Measurements from ENCODE around the gene CCR6. TPM values are rescaled to one million over a fixed set of nuclear protein-coding genes. Genes with fewer than 3 reads are reported as not detected.

CCR6 gene
- total and polyA plus RNA-seq, 2 experiments from 2014 or later: not detected

DNA sequence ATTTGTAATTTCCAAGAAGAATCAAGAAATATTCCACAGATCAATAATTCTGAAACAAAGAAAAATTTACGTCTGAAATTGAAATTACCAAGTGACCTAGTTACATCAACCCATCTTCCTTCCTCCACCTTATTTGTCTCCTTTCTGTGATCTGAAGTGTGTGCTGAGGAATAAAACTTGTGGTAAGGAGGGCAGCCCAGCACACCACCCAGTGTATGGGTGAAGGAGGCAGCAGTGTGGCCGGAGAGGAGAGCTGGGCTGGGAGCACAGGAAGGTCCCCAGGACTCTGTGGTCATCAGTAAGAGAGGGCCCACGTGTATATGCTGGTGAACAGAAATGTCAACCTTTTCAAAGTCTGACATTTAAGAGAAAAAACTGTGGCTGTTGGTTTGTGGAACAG, 11.3 kb upstream of the CCR6 start:
- Histone ChIP-seq H3K79me2 (ENCODE audit: insufficient read depth) (no peaks in the 10 kb centered on the region), H4K20me1 (ENCODE audit: insufficient read depth) (no peaks in the 10 kb centered on the region), H3K27ac (no peak overlapping the region), H3K36me3 (ENCODE audit: low read depth) (no peaks in the 10 kb centered on the region), H3K4me3 (no peak overlapping the region), H3K27me3 (replicated peaks; ENCODE audit: insufficient read depth) (no peaks in the 10 kb centered on the region), H3K9me3 (ENCODE audit: low read depth) (no peaks in the 10 kb centered on the region), H3K9ac (no peak overlapping the region), H3F3A (ENCODE audit: insufficient read depth) (no peaks in the 10 kb centered on the region), H3K9me2 (ENCODE audit: insufficient read depth) (no peaks in the 10 kb centered on the region), H3K4me2 (ENCODE audit: unreplicated experiment) (no peak overlapping the region), H3K4me1 (ENCODE audit: insufficient read depth) (no peaks in the 10 kb centered on the region), H2AFZ (no peak overlapping the region)
- WGBS, 2 experiments (ENCODE audit: low coverage in 1 of 2, low lambda C conversion rate in 2 of 2, missing lambda C conversion rate in 2 of 2): 18 to 22% methylated on average over 3 of the region's 3 CpGs
- in situ Hi-C loops (cut with MboI): no loop called here
- DNase-seq: no peak
- TF ChIP-seq EZH2 (IDR thresholded peaks at IDR 0.05; ENCODE audit: insufficient read depth, poor library complexity, severe bottlenecking) (no peak), EZH2phosphoT487 (IDR thresholded peaks at IDR 0.05; ENCODE audit: insufficient read depth, low read depth) (no peak)

DNA sequence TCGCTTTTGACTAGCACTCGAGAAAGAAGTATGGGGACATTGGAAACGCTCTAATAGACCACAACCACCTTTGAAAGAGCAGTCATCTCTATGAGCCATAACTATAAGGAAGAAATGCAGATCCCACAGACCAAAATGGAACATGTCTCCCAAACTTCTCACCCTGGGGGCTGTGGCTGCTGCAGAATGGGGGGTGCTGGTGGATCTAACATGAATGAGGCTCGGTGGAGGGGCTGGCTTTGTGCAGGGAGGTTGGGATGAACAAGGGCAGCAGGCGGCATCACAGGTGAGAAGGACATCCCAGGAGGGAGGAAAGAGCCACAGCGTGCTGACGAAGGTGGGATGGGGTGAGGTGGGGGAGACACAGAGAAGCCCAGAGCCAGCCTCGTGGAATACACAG, 10.5 kb upstream of the CCR6 start:
- no peaks in the 10 kb centered on the region for H3K4me1 ChIP-seq (ENCODE audit: insufficient read depth)
- no peak overlapping the region for H2AFZ ChIP-seq
- H3K9me3 ChIP-seq (ENCODE audit: low read depth): no peaks in the 10 kb centered on the region
- 17 to 29% methylated on average over 8 of the region's 8 CpGs for WGBS, 2 experiments (ENCODE audit: low coverage in 1 of 2, low lambda C conversion rate in 2 of 2, missing lambda C conversion rate in 2 of 2)
- H3K27me3 ChIP-seq (replicated peaks; ENCODE audit: insufficient read depth): no peaks in the 10 kb centered on the region
- H3F3A ChIP-seq (ENCODE audit: insufficient read depth): no peaks in the 10 kb centered on the region
- no peaks in the 10 kb centered on the region for H3K79me2 ChIP-seq (ENCODE audit: insufficient read depth)
- no peaks in the 10 kb centered on the region for H3K9me2 ChIP-seq (ENCODE audit: insufficient read depth)
- no peak overlapping the region for H3K4me2 ChIP-seq (ENCODE audit: unreplicated experiment)
- H3K27ac ChIP-seq: no peak overlapping the region
- in situ Hi-C loops (cut with MboI): no loop called here
- H4K20me1 ChIP-seq (ENCODE audit: insufficient read depth): no peaks in the 10 kb centered on the region
- TF ChIP-seq EZH2 (IDR thresholded peaks at IDR 0.05; ENCODE audit: insufficient read depth, poor library complexity, severe bottlenecking) (no peak), EZH2phosphoT487 (IDR thresholded peaks at IDR 0.05; ENCODE audit: insufficient read depth, low read depth) (no peak)
- DNase-seq: no peak
- H3K9ac ChIP-seq: no peak overlapping the region
- no peak overlapping the region for H3K4me3 ChIP-seq
- no peaks in the 10 kb centered on the region for H3K36me3 ChIP-seq (ENCODE audit: low read depth)

DNA sequence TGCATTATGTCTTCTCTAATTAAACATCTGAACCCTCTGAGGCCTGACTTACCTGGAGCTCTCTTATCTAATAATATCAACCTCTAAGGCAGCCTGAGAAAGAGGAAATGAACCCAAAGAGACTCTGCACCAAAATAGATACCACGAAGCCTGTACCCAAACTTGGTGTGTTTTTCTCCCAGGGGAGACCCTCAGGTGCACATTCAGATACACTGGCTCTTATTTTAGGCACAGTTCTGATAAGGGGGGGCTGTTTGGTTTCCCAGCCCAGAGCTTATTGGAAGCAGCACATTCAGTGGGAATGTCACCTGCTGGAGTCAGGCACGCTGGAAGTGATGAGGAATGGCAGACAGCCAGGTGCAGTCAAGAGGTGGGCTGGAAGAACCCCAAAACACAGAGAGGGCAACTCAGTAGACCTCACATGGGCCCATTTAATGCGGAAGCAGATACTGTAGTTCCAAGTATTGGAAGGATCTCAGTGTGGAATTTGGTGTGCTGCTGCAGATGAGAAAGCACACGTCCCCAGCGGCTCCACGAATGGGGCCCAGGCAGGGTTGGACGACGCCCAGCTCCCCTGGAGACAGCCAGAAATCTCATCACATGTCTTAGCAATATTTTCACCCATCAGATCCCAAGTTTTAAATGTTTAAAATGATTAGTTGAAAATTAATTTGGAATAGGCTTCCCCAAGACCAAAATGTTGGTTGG, 9.7 kb upstream of the CCR6 start:
- Histone ChIP-seq H3F3A (ENCODE audit: insufficient read depth) (no peaks in the 10 kb centered on the region), H3K27ac (no peak overlapping the region), H3K4me2 (ENCODE audit: unreplicated experiment) (no peak overlapping the region), H3K79me2 (ENCODE audit: insufficient read depth) (no peaks in the 10 kb centered on the region), H3K4me3 (no peak overlapping the region), H4K20me1 (ENCODE audit: insufficient read depth) (no peaks in the 10 kb centered on the region), H3K9ac (no peak overlapping the region), H3K9me3 (ENCODE audit: low read depth) (no peaks in the 10 kb centered on the region), H3K9me2 (ENCODE audit: insufficient read depth) (no peaks in the 10 kb centered on the region), H2AFZ (no peak overlapping the region), H3K27me3 (replicated peaks; ENCODE audit: insufficient read depth) (no peaks in the 10 kb centered on the region), H3K36me3 (ENCODE audit: low read depth) (no peaks in the 10 kb centered on the region), H3K4me1 (ENCODE audit: insufficient read depth) (no peaks in the 10 kb centered on the region)
- in situ Hi-C loops (cut with MboI): no loop called here
- no peak for DNase-seq
- 17 to 19% methylated on average over 8 of the region's 8 CpGs for WGBS, 2 experiments (ENCODE audit: low coverage in 1 of 2, low lambda C conversion rate in 2 of 2, missing lambda C conversion rate in 2 of 2)
- TF ChIP-seq EZH2 (IDR thresholded peaks at IDR 0.05; ENCODE audit: insufficient read depth, poor library complexity, severe bottlenecking) (no peak), EZH2phosphoT487 (IDR thresholded peaks at IDR 0.05; ENCODE audit: insufficient read depth, low read depth) (no peak)

GRCh38 chr6:167113935-167114910, 8.7 kb upstream of the CCR6 start:
- TF ChIP-seq EZH2 (IDR thresholded peaks at IDR 0.05; ENCODE audit: insufficient read depth, poor library complexity, severe bottlenecking): no peak
- no peak for DNase-seq
- 46 to 50% methylated on average over 25 of the region's 25 CpGs for WGBS, 2 experiments (ENCODE audit: low coverage in 1 of 2, low lambda C conversion rate in 2 of 2, missing lambda C conversion rate in 2 of 2)

More at GRCh38 chr6:167113935-167114910, 8.7 kb upstream of the CCR6 start:
- Histone ChIP-seq H3K4me3 (no peak overlapping the region), H3K9me3 (ENCODE audit: low read depth) (no peaks in the 10 kb centered on the region), H3K4me2 (ENCODE audit: unreplicated experiment) (no peak overlapping the region), H3K36me3 (ENCODE audit: low read depth) (no peaks in the 10 kb centered on the region), H2AFZ (no peak overlapping the region), H3K27me3 (replicated peaks; ENCODE audit: insufficient read depth) (no peaks in the 10 kb centered on the region), H3K79me2 (ENCODE audit: insufficient read depth) (no peaks in the 10 kb centered on the region), H4K20me1 (ENCODE audit: insufficient read depth) (no peaks in the 10 kb centered on the region), H3F3A (ENCODE audit: insufficient read depth) (no peaks in the 10 kb centered on the region), H3K4me1 (ENCODE audit: insufficient read depth) (no peaks in the 10 kb centered on the region), H3K27ac (no peak overlapping the region), H3K9me2 (ENCODE audit: insufficient read depth) (no peaks in the 10 kb centered on the region), H3K9ac (no peak overlapping the region)
- in situ Hi-C loops (cut with MboI): no loop called here

Measured in GM23248 (cell line).